Measurements from ENCODE around the gene TOX2.

TOX2 gene

DNA sequence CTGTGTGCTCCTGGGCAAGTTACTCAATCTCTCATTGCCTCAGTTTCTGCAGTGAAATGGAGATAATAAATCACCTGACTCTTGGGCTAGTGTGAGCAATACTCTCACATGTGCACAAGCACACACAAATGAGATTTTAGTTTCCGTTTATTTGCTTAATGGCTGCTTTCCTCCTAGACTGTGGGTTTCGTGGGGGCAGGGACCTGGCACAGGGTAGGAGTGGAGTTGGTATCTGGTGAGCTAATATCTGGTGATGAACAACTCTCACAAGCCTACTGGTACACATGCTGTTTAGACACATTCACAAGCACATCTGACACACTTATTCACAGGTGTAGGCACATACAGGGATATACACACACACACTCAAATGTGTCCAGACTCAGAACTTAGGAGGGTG, 73.8 kb downstream of the TOX2 start:
- TF ChIP-seq, protein P1, sequence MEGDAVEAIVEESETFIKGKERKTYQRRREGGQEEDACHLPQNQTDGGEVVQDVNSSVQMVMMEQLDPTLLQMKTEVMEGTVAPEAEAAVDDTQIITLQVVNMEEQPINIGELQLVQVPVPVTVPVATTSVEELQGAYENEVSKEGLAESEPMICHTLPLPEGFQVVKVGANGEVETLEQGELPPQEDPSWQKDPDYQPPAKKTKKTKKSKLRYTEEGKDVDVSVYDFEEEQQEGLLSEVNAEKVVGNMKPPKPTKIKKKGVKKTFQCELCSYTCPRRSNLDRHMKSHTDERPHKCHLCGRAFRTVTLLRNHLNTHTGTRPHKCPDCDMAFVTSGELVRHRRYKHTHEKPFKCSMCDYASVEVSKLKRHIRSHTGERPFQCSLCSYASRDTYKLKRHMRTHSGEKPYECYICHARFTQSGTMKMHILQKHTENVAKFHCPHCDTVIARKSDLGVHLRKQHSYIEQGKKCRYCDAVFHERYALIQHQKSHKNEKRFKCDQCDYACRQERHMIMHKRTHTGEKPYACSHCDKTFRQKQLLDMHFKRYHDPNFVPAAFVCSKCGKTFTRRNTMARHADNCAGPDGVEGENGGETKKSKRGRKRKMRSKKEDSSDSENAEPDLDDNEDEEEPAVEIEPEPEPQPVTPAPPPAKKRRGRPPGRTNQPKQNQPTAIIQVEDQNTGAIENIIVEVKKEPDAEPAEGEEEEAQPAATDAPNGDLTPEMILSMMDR (IDR thresholded peaks at IDR 0.05), result no peak

DNA sequence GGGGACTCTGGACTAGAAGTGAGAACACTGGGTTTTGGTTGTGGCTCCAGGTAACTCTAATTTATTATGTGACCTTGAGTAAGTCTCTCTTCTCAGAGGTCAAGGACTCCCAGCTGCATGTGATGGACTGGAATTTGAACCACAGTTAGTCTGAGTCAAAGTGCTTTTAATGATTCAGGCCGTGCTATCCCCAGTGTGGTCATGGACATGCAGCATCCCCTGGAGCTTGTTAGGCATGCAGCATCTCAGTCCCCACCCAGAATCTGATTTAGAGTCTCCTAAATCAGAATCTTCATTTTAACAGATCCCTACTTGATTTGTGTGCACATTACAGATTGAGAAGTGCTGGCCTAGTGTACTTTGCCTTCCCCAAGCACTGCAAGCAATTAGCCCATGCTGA, 74.2 kb downstream of the TOX2 start:
- TF ChIP-seq, protein P1 (IDR thresholded peaks at IDR 0.05), result no peak

DNA sequence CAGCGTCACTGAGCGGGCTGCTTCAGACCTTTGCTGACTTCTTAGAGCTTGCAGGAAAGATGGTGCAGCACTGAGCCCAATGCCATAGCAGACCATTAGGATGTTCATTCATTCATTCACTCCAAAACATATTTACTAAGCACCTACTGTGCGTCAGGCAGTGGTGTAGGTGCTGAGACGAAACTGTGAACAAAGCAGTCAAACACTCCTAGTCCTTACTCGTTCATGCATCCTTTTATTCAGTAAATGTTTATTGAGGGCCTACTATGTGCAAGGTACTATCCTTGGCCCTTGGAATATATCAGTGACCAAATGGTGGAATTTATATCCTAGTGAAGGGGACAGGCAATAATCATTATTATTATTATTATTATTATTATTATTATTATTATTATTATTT, 76.6 kb downstream of the TOX2 start:
- TF ChIP-seq, protein P1 (IDR thresholded peaks at IDR 0.05), result no peak

DNA sequence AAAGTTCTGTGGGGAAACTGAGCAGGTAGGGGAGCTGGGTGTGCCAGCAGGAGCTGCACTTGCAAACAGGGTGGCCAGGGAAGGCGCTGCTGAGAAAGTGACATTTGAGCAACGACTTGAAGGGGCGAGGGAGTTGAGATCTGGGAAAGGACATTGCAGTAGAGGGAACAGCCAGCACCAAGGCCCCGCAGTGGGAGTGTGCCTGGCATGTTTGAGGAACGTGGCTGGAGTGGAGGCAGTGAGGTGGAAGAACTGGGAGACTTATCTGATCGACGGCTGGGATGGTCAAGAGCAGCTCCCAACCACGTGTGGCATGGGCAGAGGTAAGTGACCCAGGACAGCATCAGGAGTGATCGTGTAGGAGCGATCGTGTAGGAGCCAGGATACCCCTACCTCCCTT, 77.3 kb downstream of the TOX2 start:
- TF ChIP-seq, protein P1 (IDR thresholded peaks at IDR 0.05), result no peak

DNA sequence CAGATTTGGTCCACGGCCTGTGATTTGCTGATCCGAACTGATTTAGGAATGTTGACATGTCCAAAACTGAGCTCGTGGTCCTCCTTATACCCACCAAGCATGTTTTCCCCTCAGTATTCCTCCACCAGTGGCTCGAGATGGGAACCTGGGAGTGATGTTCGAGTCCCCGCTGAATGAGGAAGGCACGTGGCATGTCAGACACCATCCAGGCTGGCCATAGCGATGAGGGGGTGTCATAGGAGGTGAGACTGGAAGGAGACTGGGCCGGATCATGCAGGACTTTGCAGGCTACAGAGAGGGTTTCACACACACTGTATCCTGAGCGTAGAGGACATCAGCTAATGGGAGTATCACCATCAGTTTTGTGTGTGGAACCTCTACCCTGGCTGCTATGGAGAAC, 78.2 kb downstream of the TOX2 start:
- TF ChIP-seq, protein P1 (IDR thresholded peaks at IDR 0.05), result no peak

DNA sequence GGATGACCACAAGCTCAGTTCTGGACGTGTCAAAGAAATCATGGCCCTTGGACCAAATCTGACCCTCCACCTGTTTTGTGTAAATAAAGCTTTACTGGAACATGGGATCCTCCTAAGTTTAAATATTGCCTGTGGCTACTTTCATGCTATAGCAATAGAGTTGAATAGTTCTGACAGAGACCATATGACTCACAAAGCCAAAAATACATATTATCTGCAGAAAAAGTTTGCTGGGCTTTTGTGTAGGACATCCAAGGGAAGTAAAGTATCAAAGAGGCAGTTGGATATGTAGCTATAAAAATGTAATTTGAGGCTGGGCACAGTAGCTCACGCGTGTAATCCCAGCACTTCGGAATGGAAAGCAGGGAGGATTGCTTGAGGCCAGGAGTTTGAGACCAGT, 78.9 kb downstream of the TOX2 start:
- TF ChIP-seq, protein P1 (IDR thresholded peaks at IDR 0.05), result no peak

DNA sequence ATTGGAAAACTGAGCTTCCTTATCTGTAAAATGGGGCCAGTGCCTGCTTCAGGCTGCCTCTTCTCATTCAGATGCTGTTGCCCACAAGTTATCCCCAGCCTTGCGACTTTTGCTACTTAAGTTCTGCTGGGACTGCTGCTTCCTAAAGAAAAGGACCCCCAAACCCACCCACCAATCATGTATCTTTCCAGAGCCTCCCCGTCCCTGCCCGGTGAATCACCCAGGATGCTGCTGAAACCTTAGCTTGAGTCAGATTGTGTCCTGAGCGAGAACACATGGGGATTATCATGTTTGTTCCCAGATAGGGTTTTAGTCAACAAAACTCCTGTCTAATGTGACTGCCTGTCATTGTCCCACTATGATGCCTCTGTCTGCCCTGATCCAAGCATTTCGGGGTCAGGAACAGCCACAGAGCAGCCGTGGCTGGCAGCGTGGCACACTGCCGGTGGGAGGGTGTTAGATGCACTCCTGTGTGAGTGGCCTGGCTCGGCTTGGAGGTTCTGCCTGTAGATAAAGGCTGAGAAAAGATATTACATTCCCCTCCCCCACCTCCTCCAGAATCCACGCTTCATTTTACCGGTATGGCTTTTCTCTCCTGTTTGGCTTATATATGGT, 79.9 kb downstream of the TOX2 start:
- TF ChIP-seq, protein P1 (IDR thresholded peaks at IDR 0.05), result no peak

DNA sequence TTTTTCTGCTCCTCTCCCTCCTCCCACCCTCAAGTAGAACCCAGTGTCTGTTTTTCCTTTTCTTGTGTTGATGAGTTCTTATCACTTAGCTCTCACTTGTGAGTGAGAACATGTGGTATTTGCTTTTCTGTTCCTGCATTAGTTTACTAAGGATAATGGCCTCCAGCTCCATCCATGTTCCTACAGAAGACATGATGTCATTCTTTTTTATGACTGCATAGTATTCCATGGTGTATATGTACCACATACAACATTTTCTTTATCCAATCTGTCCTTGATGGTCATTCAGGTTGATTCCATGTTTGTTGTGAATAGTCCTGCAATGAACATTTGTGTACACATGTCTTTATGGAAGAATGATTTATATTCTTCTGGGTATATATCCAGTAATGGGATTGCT, 81.0 kb downstream of the TOX2 start:
- TF ChIP-seq, protein P1 (IDR thresholded peaks at IDR 0.05), result no peak

Measured in LNCAP (cell line).